Stimulated activated CD8-positive, alpha-beta memory T cell treated with anti-CD3 and anti-CD28 coated beads, Interleukin-15, amount 100 ng/mL, for 4 hours (primary cell): ENCODE measurements around the gene KRTAP3-2.
"Not testable (repeated sequence)": the region's sequence is repeated elsewhere in the genome, so short reads cannot be mapped to it uniquely, and the experiment has no call there.

Experiments
- DNase-seq, 2 donors: peaks; one replicate each; pipeline ENCODE4 v3.0.0-alpha.2; 2020; ENCODE audit warnings: low read depth in 2 of 2

Gene KRTAP3-2

DNA sequence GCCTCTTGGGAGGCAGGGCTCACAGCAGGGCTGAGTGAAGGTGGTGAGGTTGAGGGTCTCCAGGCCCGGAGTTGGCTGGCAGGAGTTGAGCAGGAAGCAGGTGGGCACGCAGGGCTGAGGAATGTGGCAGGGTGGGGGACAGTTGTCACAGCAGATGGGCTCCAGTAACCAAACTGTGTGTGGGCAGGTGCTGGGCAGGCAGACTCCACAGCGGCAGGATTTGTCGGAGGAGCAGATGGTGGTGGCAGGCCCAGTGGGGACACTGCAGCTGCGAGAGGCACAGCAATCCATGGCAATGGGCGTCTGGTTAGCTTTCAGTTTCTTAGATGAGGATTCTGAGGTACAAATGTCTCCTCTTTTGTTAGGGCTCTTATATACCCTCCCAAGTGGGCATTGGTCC is at the start of gene KRTAP3-2:
KRTAP3-2 (minus strand) TSS at position 344 of the 400 bp plus-strand sequence; CDS start at position 291, 53 bp downstream.
- DNase-seq: not testable (repeated sequence)

DNA sequence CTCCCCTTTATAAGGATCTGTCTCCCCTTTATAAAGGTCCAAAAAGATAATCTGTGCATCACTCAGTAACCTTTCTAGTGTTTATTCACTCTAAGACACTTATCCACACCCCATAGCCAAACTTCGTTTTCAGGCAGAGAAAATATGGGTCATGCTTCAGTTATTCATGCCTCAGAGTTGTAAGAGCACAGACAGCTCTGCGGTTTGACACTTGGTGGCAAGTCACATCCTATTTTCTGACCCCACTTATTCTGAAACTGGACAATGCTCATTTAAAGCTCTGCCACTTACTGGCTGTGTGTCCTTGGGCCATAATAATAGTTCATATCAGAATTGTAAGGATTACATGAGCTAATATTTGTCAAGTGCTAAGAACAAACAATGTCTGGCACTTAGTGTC is 49.4 kb upstream of the KRTAP3-2 start:
- no peak for DNase-seq

DNA sequence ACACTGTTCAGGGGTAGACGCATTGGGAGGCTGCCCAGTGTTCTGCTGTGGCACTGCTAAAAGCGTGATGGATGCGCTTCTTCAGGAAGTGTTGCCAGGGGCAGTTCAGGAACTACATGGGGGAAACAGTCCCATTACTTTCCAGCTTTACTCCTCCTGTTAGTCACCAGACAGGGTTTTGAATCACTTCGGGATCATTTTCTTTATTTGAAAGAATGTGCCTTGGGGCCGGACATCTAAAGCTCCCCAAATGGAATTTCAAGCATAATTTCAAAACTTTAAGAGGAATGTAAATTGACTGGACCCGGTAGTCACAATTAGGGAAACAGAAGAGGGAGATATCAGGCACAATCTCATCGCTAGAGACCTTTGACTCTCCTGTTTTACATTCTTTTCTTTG is 48.7 kb upstream of the KRTAP3-2 start:
- DNase-seq: no peak

DNA sequence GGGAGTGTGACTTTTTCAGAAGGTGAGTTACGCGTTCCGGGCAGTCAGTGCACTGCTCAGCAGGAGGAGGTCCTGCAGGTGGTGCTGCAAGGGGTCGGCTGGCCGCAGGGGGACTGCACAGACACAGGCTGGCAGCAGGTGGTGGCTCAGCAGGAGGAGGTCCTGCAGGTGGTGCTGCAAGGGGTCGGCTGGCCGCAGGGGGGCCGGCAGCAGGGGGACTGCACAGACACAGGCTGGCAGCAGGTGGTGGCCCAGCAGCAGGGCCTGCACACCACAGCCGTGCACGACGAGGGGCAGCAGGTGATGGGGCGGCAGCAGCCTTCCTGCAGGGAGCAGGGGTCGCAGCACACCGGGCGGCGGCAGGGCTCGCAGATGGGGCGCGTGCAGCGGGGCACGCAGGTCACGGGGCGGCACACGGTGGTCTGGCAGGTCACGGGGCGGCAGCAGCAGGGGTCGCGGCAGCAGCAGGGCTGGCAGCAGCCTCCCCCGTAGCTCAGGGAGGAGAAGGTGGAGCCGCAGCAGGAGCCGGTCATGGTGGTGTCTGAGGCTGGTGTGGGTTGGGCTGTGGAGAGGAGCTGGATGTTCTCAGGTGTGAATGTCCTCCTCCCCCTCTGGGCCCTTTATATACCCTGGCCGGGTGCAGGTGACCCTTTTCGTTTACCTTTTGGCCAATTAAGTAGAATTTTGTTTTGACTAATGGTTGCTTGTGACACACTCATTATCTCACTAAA is 47.2 kb upstream of the KRTAP3-2 start, which contains the start of gene KRTAP2-1:
KRTAP2-1 (minus strand) TSS at position 582 of the 731 bp plus-strand sequence; CDS start at position 533, 49 bp downstream.
- DNase-seq: not testable (repeated sequence)

DNA sequence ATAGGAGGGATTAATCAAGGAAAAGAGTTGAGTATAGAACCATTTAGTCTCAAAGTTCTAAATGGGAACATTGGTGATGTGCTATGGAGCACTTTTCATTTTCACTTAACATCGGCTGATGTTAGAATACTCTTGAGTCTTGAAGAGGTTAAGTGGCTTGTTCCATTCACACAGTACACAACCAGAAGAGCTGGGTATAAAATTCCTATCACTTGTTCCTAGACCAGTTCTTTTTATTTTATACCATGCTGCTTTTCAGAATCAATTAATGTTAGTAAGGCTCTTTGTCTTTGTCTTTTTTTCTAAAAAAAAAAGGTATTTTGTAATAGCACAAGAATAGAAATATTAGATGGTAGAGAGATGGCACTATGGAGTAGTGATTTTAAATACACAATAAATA is 43.2 kb upstream of the KRTAP3-2 start:
- no peak for DNase-seq

DNA sequence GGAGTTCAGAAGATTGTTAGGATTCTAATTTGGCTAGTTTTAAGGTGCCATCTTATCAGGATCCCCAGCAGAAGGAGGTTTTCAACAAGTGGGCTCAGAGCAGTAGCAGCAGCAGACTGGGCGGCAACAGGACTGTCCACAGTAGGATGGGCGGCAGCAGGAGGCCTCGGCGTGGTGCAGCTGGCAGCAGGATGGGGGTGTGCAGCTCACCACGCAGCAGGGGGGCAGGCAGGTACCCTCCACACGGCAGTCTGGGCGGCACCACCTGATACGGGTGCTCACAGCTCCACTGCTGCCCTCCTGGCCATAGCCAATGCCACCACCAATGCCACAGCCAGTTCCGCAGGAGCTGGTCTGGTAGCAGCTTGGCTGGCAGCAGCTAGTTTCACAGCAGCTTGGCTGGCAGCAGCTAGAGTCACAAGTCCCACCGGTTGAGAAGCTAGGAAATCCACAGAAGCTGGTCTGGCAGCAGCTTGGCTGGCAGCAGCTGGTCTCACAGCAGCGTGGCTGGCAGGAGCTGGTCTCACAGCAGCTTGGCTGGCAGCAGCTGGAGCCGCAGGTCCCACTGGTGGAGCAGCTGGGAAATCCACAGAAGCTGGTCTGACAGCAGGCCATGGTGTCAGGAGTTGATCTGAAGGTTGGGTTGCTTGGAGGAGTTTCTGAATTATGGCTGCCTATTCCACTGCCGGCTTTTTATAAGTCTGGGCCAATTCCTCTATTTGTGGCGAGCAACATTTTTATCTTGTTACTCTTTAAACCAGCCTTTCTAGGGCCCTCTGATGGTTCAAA is 41.3 kb upstream of the KRTAP3-2 start, which contains the start of gene KRTAP1-1:
KRTAP1-1 (minus strand) TSS at position 668 of the 789 bp plus-strand sequence; CDS start at position 615, 53 bp downstream.
- DNase-seq: not testable (repeated sequence)

DNA sequence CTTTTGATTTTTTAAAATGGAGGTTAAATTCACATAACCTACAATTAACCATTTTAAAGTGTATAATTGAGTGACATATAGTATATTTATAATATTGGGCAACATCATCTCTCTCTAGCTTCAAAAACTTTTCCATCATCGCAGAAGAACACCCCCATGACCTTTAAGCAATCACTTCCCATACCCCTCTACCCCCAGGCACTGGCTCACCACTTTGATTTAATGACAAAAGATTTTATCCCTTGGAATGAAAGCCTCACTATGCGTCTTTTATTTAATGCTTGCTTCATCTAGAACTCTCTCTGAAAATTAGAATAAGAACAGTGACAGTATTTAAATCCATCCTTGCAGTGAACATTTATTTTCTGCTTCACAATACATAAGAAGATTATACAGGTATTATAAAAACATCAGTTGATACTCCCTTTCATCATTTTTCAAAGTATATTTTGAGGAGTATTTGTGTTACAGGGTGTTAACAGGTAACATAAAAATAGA is 38.2 kb upstream of the KRTAP3-2 start:
- DNase-seq: no peak

DNA sequence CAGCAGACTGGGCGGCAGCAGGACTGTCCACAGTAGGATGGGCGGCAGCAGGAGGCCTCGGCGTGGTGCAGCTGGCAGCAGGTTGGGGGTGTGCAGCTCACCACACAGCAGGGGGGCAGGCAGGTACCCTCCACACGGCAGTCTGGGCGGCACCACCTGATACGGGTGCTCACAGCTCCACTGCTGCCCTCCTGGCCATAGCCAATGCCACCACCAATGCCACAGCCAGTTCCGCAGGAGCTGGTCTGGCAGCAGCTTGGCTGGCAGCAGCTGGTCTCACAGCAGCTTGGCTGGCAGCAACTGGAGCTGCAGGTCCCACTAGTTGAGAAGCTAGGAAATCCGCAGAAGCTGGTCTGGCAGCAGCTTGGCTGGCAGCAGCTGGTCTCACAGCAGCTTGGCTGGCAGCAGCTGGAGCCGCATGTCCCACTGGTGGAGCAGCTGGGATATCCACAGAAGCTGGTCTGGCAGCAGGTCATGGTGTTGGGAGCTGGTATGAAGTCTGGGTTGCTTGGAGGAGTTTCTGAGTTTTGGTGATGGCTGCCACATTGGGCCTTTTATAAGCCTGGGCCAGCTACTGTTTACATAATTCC is 34.7 kb upstream of the KRTAP3-2 start, which contains the start of gene KRTAP1-3:
KRTAP1-3 (minus strand) TSS at position 529 of the 590 bp plus-strand sequence; CDS start at position 476, 53 bp downstream.
- not testable (repeated sequence) for DNase-seq

DNA sequence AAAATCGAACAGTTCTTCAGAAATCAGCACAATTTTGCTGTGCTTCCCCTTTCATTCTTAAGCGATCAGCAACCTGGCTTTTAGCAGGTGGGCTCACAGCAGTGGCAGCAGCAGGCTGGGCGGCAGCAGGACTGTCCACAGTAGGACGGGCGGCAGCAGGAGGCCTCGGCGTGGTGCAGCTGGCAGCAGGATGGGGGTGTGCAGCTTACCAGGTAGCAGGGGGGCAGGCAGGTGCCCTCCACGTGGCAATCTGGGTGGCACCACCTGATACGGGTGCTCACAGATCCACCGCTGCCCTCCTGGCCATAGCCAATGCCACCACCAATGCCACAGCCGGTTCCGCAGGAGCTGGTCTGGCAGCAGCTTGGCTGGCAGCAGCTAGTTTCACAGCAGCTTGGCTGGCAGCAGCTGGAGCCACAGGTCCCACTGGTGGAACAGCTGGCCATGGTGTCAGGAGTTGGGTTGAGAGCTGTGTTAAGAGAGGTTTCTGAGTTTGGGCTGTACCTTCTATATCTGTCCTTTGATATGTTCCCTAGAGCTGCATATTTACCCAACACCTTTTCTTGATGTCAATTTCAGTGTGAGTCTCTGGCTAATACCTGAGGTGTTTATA is 30.0 kb upstream of the KRTAP3-2 start, which contains the start of gene KRTAP1-4:
KRTAP1-4 (minus strand) TSS at position 563 of the 613 bp plus-strand sequence; CDS start at position 446, 117 bp downstream.
- no peak for DNase-seq

DNA sequence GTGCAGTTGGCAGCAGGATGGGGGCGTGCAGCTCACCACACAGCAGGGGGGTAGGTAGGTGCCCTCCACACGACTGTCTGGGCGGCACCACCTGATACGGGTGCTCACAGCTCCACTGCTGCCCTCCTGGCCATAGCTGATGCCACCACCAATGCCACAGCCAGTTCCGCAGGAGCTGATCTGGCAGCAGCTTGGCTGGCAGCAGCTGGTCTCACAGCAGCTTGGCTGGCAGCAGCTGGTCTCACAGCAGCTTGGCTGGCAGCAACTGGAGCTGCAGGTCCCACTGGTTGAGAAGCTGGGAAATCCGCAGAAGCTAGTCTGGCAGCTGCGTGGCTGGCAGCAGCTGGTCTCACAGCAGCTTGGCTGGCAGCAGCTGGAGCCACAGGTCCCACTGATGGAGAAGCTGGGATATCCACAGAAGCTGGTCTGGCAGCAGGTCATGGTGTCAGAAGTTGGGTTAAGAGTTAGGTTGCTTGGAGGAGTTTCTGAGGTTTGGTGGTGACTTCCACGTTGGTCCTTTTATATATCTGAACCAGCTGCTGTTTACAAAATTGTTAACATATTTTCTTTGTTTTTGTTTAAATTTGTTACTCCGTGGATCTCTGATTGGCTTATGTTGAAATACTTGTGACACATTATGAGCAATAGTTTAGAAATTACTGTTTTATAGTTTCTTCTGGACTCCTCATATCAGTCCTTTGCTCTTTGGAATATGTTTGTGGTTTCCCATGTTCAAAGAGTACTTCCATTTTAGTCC is 27.2 kb upstream of the KRTAP3-2 start, which contains the start of gene KRTAP1-5:
KRTAP1-5 (minus strand) TSS at position 494 of the 757 bp plus-strand sequence; CDS start at position 441, 53 bp downstream.
- no peak for DNase-seq

DNA sequence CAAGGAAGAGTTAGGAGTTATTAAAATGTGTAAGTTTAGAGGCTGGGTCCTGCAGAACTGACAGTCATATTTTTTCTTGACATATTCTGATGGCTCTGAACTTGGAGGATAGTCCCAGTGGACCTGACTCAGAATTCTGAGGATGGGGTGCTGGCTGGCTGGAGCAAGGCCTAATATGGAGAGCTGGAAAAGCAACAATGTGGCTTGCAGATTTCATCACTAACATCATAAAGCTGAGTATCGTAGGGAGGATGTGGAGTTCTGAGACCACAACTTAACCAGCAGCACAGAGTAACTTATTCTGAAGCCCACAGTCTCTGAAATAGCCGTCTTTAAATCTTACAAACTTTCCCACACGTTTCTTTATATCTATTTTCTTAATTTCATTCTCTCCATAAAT is 25.0 kb upstream of the KRTAP3-2 start:
- DNase-seq: no peak

DNA sequence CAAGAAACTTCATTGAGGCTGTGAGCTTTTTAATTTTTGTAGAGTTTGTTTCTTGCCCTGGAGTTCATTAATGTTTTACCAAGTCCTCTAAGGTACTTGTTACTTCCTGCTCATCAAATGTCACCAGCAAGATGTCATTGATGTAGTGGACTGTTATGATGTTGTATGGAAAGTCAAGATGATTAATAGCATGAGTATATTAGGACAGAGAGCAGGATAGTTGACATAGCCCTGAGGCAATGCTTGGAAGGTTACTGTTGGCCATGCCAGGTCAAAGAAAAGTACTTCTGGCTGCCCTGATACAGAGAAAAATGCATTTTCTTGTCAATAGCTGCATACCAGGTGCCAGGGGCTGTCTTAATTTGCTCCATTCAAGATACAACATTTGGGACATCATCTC is 20.6 kb upstream of the KRTAP3-2 start:
- no peak for DNase-seq

DNA sequence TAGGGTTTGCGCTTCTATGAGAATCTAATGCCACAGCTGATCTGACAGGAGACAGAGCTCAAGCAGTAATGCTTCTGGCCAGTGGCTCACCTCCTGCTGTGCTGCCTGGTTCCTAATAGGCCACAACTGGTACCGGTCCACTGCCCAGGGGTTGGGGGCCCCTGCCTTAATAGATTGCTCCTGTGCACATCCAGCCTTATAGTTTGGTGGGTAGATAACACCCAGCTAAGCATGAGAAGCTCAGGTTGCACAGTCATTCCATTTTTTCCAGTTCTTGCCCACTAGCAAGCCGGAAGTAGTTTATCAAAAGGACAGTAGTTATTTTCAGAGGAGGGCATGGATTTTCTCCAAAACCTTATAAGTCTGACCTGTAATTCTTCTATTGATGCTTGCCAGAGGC is 19.7 kb upstream of the KRTAP3-2 start:
- no peak for DNase-seq

DNA sequence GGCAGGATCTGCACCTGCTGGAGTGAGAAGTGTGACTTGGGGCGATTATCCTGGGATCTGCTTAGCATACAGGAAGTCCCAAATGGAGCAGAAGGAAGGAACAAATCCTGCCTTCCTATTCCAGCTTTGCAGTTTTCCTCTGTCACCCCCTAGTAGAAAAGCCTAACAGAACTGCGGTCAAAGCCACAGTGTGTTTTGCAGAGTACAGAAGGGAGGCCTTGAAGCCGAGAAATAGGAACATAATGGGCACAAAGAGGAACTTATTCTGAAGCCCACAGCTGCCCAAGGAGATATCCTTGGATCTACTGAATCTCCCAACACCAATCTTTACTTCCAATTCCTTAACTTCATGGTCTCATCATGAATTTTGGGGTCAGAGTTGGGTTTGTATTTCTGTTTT is 18.8 kb upstream of the KRTAP3-2 start:
- DNase-seq: no peak

DNA sequence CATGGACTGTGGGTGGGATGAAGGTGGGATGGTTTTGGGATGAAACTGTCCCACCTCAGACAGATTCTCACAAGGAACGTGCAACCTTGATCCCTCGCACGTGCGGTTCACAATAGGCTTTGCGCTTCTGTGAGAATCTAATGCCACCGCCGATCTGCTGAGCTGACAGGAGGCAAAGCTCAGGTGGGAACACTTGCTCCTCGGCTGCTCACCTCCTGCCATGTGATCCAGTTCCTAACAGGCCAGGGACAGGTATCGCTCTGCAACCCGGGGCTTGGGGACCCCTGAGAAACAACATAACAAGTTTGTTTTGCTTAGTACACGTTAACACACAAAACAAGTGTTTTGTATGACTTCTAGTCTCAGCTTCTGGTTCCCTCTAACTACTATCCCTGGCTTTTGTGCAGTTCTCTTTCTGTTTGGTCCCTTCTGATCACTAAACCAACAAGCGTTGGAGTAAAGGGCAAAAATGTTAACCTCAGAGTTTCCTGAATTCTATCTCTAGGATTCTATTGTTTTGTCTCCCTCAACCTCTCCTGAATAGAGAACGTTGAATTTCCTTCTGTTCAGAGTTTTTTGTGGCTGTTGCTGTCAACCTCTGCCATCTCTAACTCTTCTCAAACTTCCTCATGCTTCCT is 17.0 kb upstream of the KRTAP3-2 start:
- DNase-seq: no peak

DNA sequence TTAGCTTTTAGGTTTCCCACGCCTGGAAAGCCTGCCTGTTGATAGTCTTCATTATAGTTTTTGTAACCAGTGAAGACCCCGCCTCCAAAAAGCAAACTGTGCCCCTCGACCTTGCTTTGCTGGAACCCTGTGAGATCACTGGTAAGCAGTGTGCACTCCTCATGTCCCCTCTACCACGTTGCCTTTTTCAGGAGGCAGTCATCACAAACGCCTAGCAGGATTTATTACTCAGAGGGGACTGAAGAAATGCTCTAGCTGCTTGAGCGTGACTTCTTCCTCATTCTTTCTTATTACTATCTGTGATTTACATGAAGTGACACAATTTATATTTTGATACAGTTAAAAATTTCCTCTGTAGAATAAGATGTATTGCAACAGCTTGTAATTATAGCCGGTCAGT is 15.7 kb upstream of the KRTAP3-2 start:
- DNase-seq: no peak

DNA sequence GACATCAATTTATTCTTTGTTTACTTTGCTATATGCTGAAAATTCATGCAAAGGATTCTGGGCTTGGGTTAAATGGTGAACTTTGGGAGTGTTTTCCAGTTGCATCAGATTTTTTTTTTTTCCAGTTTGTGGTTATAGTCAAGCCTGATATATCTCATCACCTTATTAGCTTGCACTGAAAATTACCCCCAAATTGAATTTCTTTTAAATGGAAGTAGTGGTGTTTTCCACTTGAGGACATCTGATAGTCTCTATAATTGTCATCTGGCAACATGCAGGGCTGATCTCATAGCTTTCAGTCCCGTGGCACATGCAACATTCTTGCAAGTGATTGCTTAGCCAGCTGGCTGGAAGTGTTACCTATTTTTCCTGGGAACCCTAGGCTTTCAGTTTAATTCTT is 13.9 kb upstream of the KRTAP3-2 start:
- DNase-seq: no peak

DNA sequence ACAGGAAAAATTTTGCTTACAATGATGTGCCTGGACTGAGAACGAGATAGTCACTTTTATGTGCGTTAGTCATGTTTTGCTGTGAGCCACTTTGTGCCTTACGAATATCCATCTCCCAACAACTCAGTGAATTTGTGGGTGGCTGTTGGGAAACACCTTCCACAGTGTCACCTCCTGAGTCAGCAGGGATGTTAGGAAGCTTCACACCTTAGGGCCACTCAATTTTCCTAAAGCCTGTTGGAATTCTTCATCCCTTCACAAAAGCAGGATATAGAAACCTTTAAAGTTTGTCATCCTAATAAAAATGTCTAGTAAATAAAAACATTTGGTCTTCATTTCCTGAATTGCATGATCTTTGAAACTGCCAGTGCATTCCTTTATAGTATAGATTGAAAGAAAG is 13.5 kb upstream of the KRTAP3-2 start:
- DNase-seq: no peak

DNA sequence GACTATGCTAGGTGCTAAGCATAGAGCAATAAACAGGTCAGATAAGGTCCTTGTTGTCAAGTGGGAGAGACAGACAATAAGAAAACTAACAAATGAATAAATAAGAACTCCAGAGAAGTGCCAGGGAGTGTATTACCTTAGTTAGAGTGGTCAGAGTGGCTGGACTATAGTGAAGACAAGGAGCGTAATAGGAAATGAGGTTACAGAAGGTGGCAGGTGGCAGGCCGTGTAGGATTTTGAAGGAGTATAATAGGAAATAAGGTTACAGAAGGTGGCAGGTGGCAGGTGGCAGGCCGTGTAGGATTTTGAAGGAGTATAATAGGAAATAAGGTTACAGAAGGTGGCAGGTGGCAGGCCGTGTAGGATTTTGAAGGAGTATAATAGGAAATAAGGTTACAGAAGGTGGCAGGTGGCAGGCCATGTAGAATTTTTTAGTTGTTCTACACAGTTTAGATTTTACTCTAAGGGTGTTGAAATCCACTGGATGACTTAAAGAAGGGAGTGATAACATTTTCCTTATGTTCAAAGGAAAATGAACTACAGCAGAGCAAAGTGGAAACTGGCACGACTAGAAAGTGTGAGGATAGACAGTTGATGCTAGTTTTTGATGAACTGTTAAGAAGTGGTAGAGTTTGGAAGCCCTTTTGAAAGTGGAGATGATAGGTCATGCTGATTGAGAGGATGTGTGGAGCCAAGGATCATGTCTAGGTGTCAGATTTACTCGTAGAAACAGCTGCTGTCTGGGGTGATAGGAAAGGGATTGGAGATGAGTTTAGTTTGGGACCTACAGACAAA is 12.8 kb upstream of the KRTAP3-2 start:
- no peak for DNase-seq
